AG08396 (cell line): ENCODE results near the gene PERCC1.
"Not testable (repeated sequence)": the region's sequence is repeated elsewhere in the genome, so short reads cannot be mapped to it uniquely, and the experiment has no call there.

Experiments
- DNase-seq: peaks from one replicate; pipeline ENCODE4 v3.0.0; 2012; ENCODE audit warnings: low spot score, mixed read lengths

Gene PERCC1

GRCh38 chr16:1434644-1435592 is 4.0 kb downstream of the PERCC1 start:
- no peak for DNase-seq

- DNase-seq = no peak
These were observed 5.2 kb downstream of the PERCC1 start for GRCh38 chr16:1435921-1436697.

GRCh38 chr16:1436731-1437355 is 6.0 kb downstream of the PERCC1 start:
- DNase-seq = no peak

DNA sequence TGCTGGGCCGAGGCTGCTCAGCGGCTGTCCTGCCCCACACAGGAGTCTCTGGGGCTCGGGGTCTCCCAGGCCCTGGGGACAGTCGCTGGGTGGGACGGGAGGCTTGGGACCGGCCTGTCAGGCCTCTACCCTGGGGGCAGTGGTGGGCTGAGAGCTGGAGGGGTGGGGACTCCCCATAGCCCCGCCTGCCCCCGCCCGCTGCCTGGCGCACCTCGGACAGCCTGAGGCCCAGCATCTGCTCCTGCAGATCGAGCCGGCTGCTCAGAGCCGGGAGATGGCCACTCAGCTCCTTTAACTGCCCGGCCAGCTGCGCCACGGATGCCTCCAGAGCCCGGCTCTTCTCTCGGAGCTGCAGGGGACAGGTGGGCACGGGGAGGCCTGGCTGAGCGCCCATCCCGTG is 6.7 kb downstream of the PERCC1 start:
- DNase-seq = no peak

DNA sequence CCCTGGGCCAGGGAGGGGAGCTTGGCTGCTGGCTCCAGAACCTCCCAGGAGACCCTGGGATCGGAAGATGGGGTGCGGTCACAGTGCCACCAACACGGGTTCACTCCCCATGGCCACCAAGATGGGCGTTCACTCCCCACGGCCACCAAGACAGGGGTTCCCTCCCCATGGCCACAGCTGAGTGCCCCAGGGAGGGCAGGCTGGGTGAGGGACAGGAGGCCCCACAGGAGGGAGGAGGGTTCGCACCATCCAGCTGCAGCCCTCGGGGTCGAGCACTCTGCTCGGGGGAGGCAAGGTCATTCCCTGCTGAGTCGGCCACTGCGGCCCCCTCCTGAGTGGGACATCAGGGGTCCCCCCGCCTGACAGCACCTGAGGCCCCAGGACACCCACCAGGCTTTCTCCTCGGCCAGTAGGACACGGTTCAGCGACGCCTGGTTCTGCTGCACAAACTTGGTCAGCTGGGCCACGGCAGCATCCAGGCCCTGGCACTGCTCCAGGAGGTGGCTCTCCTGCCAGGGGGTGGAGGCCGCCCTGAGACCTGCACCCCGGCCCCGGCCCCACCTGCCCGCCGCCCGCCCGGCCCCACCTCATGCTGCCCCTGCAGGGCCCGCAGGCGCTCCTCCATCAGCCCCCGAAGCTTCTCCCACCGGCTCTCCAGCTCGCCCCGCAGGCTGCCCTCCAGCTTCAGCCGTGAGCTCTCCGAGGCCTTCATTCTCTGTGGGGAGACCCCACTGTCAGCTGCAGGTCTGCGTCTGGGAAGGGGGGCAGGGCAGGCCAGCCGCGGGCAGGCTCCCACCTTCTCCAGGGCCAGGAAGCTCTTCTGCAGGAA is 7.6 kb downstream of the PERCC1 start:
- DNase-seq = no peak

DNA sequence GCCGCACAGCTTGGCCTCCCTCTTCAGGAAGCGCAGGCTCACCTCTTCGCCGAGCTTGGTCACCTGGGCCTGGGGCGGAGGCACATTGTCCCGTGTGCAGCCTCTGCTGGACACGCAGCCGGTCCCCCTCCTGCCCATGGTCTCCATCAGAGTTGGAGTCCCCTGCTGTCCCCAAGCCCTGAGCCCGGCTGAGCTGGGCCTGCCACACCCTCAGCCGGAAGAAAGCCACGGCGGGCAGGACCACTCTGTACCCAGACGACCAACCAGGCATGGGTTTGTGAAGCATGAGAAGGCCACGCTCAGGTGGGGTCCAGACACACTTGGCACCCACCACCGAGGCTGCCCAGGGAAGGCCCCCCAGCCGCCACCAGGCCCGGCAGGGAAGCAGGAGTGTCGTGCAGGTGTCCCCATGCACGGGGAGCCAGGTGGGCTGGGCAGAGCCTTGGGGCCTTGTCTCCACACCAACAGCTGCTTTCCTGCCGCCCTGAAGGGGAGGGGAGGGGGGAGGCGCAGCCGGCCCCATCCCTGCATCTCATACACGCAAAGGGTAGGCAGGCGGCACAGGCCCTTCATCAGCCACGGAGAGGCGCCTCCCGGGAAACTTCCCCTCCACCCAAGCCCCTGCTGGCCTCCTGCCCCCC is 8.3 kb downstream of the PERCC1 start:
- no peak for DNase-seq

GRCh38 chr16:1439699-1440074 is 8.8 kb downstream of the PERCC1 start:
- DNase-seq = not testable (repeated sequence)

- no peak for DNase-seq
These were observed 10.5 kb downstream of the PERCC1 start for GRCh38 chr16:1441391-1441829.

DNA sequence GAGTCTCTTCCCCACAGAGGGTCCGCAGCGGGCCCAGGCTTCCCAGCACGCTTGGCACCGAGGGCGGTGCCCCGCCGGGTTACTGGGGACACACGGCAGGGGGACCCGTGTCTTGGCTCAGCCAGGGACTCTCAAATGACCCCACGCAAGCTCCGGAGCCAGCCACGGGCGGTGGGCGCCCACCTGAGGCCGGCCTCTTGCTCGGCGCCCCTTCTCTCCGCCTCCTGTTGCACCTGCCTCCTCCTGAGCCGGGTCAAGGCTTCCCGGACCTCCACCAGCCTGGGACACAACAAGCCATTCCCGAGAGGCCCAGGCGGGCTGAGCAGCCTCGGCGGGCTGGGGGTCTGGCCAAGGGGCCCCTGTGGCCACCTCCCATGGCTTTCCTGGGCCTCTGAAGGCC is 11.8 kb downstream of the PERCC1 start:
- DNase-seq = no peak

GRCh38 chr16:1443403-1443973 is 12.6 kb downstream of the PERCC1 start:
- no peak for DNase-seq

DNA sequence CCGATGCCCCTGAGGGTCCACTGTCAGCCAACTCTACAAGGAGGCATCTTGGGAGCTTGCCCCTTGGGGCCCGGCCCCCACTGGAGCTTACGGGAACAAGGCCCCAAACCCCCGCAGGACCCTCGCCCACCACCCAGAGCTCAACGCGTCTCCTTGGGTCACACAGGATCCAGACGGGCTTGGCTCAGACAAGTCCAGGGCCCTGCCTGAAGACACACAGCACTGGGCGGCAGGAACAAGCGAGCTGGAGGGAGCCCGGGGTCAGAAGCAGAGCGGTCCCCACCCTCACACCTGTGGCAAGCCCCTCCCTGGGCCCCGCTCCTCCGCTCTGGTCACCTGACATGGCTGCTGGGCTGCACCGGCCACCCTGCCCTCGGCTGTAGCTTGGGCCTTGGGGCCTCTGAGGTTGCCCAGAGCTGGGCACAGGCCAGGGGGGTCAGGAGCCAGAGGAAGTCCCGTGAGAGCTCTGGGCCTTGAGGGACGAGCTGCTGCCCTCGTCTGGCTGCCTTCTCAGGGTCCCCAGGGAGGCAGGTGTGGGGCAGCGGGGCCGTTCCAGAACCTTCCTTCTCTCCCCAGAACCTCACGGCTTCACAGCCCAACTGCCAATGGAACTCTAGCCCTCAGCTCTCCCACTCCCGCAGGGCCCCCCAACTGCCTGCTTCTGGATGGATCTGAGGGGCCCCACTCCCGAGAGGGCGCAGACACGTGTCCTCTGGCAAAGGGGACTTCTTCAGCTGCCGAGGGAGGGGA is 13.3 kb downstream of the PERCC1 start, which contains the start of gene CCDC154:
Gene CCDC154 (minus strand): TSS at position 577 of the 750 bp plus-strand sequence. CDS start 234 bp downstream, at position 343.
- no peak for DNase-seq

DNA sequence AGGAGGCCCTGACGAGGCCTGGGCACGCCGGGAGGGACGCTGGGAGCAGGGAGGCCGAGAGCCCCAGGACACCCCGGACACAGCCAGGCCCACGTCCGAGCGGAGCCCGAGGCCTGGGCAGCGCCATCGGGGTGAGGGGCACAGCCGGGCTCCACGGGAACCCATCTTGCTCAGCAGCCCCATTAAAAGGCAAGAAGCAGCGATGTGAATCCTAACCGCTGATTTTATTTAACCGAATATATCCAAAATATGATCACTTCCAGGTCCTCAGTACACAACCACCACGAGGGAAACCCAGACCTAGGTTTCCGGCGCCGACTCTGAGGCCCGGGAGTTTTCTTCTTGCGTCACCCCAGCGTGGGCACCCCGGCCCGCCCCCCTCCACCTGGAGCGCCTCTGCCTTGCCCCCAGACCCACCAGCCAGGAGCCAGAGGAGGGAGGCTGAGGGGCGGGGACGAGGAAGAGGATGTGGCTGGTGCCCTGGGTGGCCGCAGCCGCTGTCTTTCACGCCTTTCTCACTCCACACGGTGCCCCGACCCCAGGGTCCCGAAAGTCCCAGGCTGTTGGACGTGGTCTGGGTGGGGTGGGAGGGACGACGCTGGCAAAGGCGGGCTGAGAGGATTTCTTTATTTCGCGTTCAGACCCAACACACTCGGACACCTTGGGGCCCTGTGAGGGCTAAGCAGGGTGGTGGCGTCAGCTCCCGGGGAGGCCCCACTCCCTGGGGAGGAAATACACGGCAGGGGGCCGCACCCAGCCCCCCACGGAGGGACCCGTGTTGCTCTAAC is 14.0 kb downstream of the PERCC1 start:
- no peak for DNase-seq

DNA sequence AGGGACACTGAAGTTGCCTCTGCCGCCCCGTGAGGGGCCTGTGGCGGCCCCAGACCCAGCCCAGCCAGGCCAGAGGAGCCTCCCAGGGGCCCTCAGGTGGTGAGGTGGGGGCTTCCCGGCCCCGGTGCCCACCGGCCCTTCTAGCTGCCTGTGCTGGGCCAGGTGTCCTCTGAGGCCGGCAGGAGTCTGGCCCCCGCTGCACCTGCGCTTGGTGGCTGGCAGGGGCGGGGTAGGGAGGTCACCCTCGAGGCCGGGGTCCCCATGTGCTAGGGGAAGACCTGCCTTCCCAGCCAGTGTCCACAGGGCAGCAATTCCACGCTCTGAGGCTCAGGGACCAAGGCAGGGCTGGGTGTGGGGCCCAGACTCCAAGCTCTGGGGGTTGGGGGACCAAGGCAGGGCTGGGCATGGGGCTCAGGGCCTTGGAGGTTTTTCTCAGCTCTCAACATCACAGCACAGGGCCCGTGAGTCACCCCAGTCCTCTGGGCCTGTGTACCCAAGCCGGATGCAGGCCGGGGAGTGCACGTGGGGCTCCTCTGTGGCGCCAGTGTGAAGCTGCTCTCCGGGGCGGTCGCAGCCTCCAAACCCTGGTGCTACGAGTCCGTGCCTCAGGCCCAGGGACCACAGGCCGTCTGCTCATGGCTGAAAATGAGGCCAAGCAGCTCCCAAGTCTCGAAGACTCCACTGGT is 14.8 kb downstream of the PERCC1 start:
- no peak for DNase-seq

- DNase-seq = no peak
These were observed 15.6 kb downstream of the PERCC1 start for GRCh38 chr16:1446296-1447080.

- no peak for DNase-seq
These were observed 17.1 kb downstream of the PERCC1 start for GRCh38 chr16:1447965-1448364.

GRCh38 chr16:1448536-1449116 is 17.7 kb downstream of the PERCC1 start:
- no peak for DNase-seq

- no peak for DNase-seq
These were observed 18.4 kb downstream of the PERCC1 start for GRCh38 chr16:1449201-1449788.
